ENCODE results near the gene TNRC6C. TPM values are rescaled to one million over a fixed set of nuclear protein-coding genes. Genes with fewer than 3 reads are reported as not detected.

The TNRC6C gene
- total and polyA plus RNA-seq, 2 experiments from 2014 or later: 10.1 to 16.6 TPM

DNA sequence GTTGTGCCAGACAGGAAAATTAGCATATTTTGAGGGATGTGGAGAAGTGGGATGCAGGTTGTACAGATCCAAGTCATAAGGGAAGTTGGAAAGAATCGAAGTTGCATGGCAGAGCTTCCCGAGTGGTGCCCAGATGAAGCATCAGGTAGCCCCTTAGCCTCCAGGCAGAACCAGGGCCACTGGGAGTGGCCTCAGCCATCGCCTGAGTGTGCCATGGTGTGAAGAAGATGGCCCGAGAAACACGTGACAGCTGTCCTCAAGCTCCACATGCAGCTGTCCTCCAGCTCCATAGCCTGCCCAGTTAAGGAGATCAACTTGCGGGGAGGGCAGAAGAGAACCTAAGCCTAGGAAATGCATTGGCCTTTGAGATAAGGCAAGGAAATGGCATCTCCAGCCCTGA lies 136.5 kb downstream of the TNRC6C start:
- Histone ChIP-seq H3K27me3 (ENCODE audit: insufficient read depth) (no peaks in the 10 kb centered on the region), H3K27ac (ENCODE audit: low read depth) (no peak overlapping the region), H3K4me3 (no peak overlapping the region), H3F3A (replicated peaks; ENCODE audit: low read depth) (no peaks in the 10 kb centered on the region), H4K20me1 (replicated peaks; ENCODE audit: insufficient read depth) (peaks cover 3% of the 10 kb centered on the region; the same call in 1 of the 2 replicates), H3K4me2 (no peak overlapping the region), H2AFZ (no peak overlapping the region), H3K36me3 (ENCODE audit: insufficient read depth) (peaks cover 26% of the 10 kb centered on the region), H3K4me1 (ENCODE audit: insufficient read depth) (no peaks in the 10 kb centered on the region), H3K79me2 (replicated peaks; ENCODE audit: insufficient read depth) (no peaks in the 10 kb centered on the region), H3K9me2 (ENCODE audit: insufficient read depth) (no peaks in the 10 kb centered on the region)
- H3K27ac Mint-ChIP-seq: no peak overlapping the region
- peaks cover 94% of the 10 kb centered on the region for H3K36me3 Mint-ChIP-seq (ENCODE audit: low read depth)
- DNase-seq (ENCODE audit: low spot score) (no peak), ATAC-seq (no peak)
- no peaks in the 10 kb centered on the region for H3K4me1 Mint-ChIP-seq
- H3K9me3 Mint-ChIP-seq: peaks cover 13% of the 10 kb centered on the region
- TF ChIP-seq NANOG (IDR thresholded peaks at IDR 0.05; ENCODE audit: borderline replicate concordance) (no peak), JUNB (IDR thresholded peaks at IDR 0.05; ENCODE audit: unreplicated experiment) (no peak), ZNF114 (CRISPR knock-in tag; IDR thresholded peaks at IDR 0.05) (no peak), POLR2AphosphoS5 (IDR thresholded peaks at IDR 0.05; ENCODE audit: low read depth) (no peak)
- TF ChIP-seq, protein P1, sequence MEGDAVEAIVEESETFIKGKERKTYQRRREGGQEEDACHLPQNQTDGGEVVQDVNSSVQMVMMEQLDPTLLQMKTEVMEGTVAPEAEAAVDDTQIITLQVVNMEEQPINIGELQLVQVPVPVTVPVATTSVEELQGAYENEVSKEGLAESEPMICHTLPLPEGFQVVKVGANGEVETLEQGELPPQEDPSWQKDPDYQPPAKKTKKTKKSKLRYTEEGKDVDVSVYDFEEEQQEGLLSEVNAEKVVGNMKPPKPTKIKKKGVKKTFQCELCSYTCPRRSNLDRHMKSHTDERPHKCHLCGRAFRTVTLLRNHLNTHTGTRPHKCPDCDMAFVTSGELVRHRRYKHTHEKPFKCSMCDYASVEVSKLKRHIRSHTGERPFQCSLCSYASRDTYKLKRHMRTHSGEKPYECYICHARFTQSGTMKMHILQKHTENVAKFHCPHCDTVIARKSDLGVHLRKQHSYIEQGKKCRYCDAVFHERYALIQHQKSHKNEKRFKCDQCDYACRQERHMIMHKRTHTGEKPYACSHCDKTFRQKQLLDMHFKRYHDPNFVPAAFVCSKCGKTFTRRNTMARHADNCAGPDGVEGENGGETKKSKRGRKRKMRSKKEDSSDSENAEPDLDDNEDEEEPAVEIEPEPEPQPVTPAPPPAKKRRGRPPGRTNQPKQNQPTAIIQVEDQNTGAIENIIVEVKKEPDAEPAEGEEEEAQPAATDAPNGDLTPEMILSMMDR (conservative IDR thresholded peaks at IDR 0.05; ENCODE audit: low read depth in 2 of 2): no peak
- no peak overlapping the region for H3K4me3 Mint-ChIP-seq
- H3K27me3 Mint-ChIP-seq (ENCODE audit: insufficient read depth, low read depth, poor library complexity): peaks cover 3% of the 10 kb centered on the region

DNA sequence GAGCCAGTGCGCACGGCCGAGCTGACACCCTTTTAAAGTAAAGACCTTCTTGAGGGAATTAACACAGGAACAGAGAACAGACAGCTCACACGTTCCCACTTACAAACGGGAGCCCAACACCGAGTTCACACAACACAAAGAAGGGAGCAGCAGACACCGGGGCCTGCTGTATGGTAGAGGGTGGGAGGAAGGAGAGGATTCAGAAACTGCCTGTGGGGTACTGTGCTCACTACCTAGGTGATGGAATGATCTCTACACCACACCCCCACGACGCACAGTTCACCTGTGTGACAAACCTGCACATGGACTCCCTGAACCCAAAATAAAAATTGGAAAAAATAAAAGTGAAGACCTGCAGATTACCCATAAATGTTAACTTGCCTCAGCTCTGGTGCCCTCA lies 137.6 kb downstream of the TNRC6C start:
- Mint-ChIP-seq H3K27me3 (ENCODE audit: insufficient read depth, low read depth, poor library complexity) (peaks cover 4% of the 10 kb centered on the region), H3K36me3 (ENCODE audit: low read depth) (peaks cover 94% of the 10 kb centered on the region), H3K9me3 (peaks cover 22% of the 10 kb centered on the region), H3K4me3 (no peak overlapping the region), H3K4me1 (no peaks in the 10 kb centered on the region), H3K27ac (no peak overlapping the region)
- H4K20me1 ChIP-seq (replicated peaks; ENCODE audit: insufficient read depth): peaks cover 1% of the 10 kb centered on the region; the same call in 1 of the 2 replicates
- H3K4me2 ChIP-seq: no peak overlapping the region
- H3K79me2 ChIP-seq (replicated peaks; ENCODE audit: insufficient read depth): no peaks in the 10 kb centered on the region
- no peak for DNase-seq (ENCODE audit: low spot score)
- no peaks in the 10 kb centered on the region for H3K9me2 ChIP-seq (ENCODE audit: insufficient read depth)
- no peaks in the 10 kb centered on the region for H3F3A ChIP-seq (replicated peaks; ENCODE audit: low read depth)
- H2AFZ ChIP-seq: no peak overlapping the region
- no peaks in the 10 kb centered on the region for H3K4me1 ChIP-seq (ENCODE audit: insufficient read depth)
- H3K36me3 ChIP-seq (ENCODE audit: insufficient read depth): peaks cover 33% of the 10 kb centered on the region
- H3K27me3 ChIP-seq (ENCODE audit: insufficient read depth): no peaks in the 10 kb centered on the region
- ATAC-seq: no peak
- no peak overlapping the region for H3K4me3 ChIP-seq
- H3K27ac ChIP-seq (ENCODE audit: low read depth): no peak overlapping the region
- TF ChIP-seq, protein P2, sequence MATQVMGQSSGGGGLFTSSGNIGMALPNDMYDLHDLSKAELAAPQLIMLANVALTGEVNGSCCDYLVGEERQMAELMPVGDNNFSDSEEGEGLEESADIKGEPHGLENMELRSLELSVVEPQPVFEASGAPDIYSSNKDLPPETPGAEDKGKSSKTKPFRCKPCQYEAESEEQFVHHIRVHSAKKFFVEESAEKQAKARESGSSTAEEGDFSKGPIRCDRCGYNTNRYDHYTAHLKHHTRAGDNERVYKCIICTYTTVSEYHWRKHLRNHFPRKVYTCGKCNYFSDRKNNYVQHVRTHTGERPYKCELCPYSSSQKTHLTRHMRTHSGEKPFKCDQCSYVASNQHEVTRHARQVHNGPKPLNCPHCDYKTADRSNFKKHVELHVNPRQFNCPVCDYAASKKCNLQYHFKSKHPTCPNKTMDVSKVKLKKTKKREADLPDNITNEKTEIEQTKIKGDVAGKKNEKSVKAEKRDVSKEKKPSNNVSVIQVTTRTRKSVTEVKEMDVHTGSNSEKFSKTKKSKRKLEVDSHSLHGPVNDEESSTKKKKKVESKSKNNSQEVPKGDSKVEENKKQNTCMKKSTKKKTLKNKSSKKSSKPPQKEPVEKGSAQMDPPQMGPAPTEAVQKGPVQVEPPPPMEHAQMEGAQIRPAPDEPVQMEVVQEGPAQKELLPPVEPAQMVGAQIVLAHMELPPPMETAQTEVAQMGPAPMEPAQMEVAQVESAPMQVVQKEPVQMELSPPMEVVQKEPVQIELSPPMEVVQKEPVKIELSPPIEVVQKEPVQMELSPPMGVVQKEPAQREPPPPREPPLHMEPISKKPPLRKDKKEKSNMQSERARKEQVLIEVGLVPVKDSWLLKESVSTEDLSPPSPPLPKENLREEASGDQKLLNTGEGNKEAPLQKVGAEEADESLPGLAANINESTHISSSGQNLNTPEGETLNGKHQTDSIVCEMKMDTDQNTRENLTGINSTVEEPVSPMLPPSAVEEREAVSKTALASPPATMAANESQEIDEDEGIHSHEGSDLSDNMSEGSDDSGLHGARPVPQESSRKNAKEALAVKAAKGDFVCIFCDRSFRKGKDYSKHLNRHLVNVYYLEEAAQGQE (IDR thresholded peaks at IDR 0.05; ENCODE audit: unreplicated experiment): no peak
- TF ChIP-seq, protein P1 (conservative IDR thresholded peaks at IDR 0.05; ENCODE audit: low read depth in 2 of 2): no peak
- no peak for TF ChIP-seq STAT1 (IDR thresholded peaks at IDR 0.05; ENCODE audit: unreplicated experiment)
- TF ChIP-seq ZNF331 (CRISPR knock-in tag; IDR thresholded peaks at IDR 0.05; ENCODE audit: low read depth): no peak
- TF ChIP-seq, protein P3, sequence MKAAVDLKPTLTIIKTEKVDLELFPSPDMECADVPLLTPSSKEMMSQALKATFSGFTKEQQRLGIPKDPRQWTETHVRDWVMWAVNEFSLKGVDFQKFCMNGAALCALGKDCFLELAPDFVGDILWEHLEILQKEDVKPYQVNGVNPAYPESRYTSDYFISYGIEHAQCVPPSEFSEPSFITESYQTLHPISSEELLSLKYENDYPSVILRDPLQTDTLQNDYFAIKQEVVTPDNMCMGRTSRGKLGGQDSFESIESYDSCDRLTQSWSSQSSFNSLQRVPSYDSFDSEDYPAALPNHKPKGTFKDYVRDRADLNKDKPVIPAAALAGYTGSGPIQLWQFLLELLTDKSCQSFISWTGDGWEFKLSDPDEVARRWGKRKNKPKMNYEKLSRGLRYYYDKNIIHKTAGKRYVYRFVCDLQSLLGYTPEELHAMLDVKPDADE (IDR thresholded peaks at IDR 0.05): no peak
- no peak for TF ChIP-seq NANOG (IDR thresholded peaks at IDR 0.05; ENCODE audit: borderline replicate concordance)
- no peak for TF ChIP-seq ZNF114 (CRISPR knock-in tag; IDR thresholded peaks at IDR 0.05)
- no peak for TF ChIP-seq CREB1 (CRISPR knock-in tag; IDR thresholded peaks at IDR 0.05; ENCODE audit: low read depth)
- no peak for TF ChIP-seq EZH2 (IDR thresholded peaks at IDR 0.05; ENCODE audit: low read depth, unreplicated experiment)

Measured in GM23338 (cell line).